Measurements from ENCODE around the gene USP20. TPM values are rescaled to one million over a fixed set of nuclear protein-coding genes. Genes with fewer than 3 reads are reported as not detected.

USP20 gene
- total RNA-seq, 1 experiment from 2014 or later, result 17.1 TPM

- Mint-ChIP-seq H3K4me1 (ENCODE audit: insufficient read depth, unreplicated experiment) (no peaks in the 10 kb centered on the region), H3K27me3 (ENCODE audit: insufficient read depth, unreplicated experiment) (no peaks in the 10 kb centered on the region), H3K27ac (ENCODE audit: low read depth, unreplicated experiment) (no peak overlapping the region), H3K9me3 (ENCODE audit: unreplicated experiment) (no peaks in the 10 kb centered on the region), H3K4me3 (ENCODE audit: unreplicated experiment) (no peak overlapping the region), H3K36me3 (ENCODE audit: insufficient read depth, unreplicated experiment) (peaks cover 21% of the 10 kb centered on the region)
- TF ChIP-seq CTCF (IDR thresholded peaks at IDR 0.05; ENCODE audit: unreplicated experiment), result no peak
- intact Hi-C loops (cut with micrococcal nuclease), result no loop called here
- CTCF ChIA-PET, result interaction anchor here (0.5 to 0.6 kb wide), 2 partner anchors 10 to 14 kb away, joined by 5 read pairs; no protein-coding TSS in a partner anchor
- POLR2A ChIA-PET, result no interaction called here
- DNase-seq (ENCODE audit: unreplicated experiment), result no peak
- no TSS peak for BruUV-seq (replicated peaks)
Measured at GRCh38 chr9:129878291-129878690, 43.0 kb downstream of the USP20 start.

DNA sequence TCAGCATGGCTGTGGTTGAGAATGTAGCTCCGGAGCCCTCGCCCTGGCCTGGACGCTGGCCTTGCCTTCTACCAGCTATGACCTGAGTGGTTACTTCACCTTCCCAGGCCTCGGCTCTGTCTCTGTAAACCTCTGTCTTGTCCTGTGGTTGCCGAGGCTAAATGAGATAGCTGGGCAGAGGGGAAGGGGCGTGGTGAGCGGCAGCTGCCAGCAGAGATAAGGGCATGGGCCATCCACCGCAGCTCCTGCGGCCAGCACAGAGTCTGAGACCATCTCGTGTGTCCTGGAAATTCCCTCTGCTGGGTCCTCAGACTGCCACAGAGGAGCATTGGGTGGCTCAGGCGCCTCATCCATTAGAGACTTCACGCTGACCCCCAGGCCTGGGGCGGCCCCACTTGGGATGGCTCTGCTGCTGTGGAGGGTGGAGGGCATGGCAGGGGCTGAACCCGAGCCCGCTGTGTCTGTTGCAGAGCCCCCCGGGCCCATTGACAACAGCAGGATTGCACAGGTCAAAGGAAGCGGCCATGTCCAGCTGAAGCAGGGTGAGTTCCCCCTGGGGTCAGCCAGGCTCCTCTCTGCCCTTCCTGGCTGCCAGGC, 43.9 kb downstream of the USP20 start:
- DNase-seq (ENCODE audit: unreplicated experiment), result no peak
- Mint-ChIP-seq H3K4me1 (ENCODE audit: insufficient read depth, unreplicated experiment) (no peaks in the 10 kb centered on the region), H3K4me3 (ENCODE audit: unreplicated experiment) (no peak overlapping the region), H3K36me3 (ENCODE audit: insufficient read depth, unreplicated experiment) (peaks cover 18% of the 10 kb centered on the region), H3K27ac (ENCODE audit: low read depth, unreplicated experiment) (no peak overlapping the region), H3K9me3 (ENCODE audit: unreplicated experiment) (no peaks in the 10 kb centered on the region), H3K27me3 (ENCODE audit: insufficient read depth, unreplicated experiment) (no peaks in the 10 kb centered on the region)
- no peak for TF ChIP-seq CTCF (IDR thresholded peaks at IDR 0.05; ENCODE audit: unreplicated experiment)
- BruUV-seq (replicated peaks), result no TSS peak
- ChIA-PET CTCF (interaction anchor here (0.5 to 0.7 kb wide), 2 partner anchors 11 to 75 kb away, joined by 3 to 5 read pairs; no protein-coding TSS in a partner anchor), POLR2A (interaction anchor here (0.6 kb wide), 1 partner anchor 1061 kb away, joined by 3 read pairs; the partner anchor contains the start of gene ENDOG)
- intact Hi-C loops (cut with micrococcal nuclease), result no loop called here

DNA sequence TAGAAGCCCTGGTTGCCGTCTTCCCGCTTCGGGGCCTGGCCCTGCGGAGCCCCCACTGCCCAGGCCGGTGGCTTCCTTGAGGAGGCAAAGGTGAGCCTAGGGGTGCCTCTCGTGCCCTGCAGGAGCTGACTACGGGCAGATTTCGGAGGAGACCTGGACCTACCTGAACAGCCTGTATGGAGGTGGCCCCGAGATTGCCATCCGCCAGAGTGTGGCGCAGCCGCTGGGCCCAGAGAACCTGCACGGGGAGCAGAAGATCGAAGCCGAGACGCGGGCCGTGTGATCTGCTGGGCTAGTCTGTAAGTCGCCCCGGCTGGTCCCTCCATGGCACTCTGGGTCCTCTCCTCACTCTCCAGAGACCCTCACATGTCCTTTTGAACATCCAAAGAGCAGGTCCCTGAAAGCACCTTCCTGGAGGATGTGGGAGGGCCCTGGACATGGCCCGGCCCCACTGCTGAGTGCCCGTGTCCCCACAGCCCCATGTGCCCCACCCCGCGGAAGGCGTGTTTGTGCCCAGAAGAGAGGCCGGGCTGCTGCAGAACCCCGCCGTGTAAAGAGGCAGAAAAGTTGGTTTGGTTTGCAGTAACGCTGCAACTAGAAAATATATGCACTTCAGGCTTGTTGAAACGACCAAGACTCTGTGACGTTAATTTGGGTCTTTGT, 44.9 kb downstream of the USP20 start:
- H3K4me3 Mint-ChIP-seq (ENCODE audit: unreplicated experiment), result no peak overlapping the region

More for the DNA sequence above, 44.9 kb downstream of the USP20 start:
- ChIA-PET CTCF (interaction anchor here (0.7 kb wide), 1 partner anchor 10 kb away, joined by 3 read pairs; no protein-coding TSS in a partner anchor), POLR2A (interaction anchor here (0.6 kb wide), 1 partner anchor 1062 kb away, joined by 3 read pairs; the partner anchor contains the start of gene ENDOG)
- no peaks in the 10 kb centered on the region for H3K9me3 Mint-ChIP-seq (ENCODE audit: unreplicated experiment)
- peaks cover 12% of the 10 kb centered on the region for H3K36me3 Mint-ChIP-seq (ENCODE audit: insufficient read depth, unreplicated experiment)
- H3K27me3 Mint-ChIP-seq (ENCODE audit: insufficient read depth, unreplicated experiment), result no peaks in the 10 kb centered on the region
- no peaks in the 10 kb centered on the region for H3K4me1 Mint-ChIP-seq (ENCODE audit: insufficient read depth, unreplicated experiment)
- BruUV-seq (replicated peaks), result no TSS peak
- no peak for DNase-seq (ENCODE audit: unreplicated experiment)
- intact Hi-C loops (cut with micrococcal nuclease), result no loop called here
- no peak overlapping the region for H3K27ac Mint-ChIP-seq (ENCODE audit: low read depth, unreplicated experiment)
- TF ChIP-seq CTCF (IDR thresholded peaks at IDR 0.05; ENCODE audit: unreplicated experiment), result no peak

Data from MCF 10A (cell line).